Liver (tissue), 9 donors: ENCODE results near the gene PUS1. TPM values are rescaled to one million over a fixed set of nuclear protein-coding genes. Genes with fewer than 3 reads are reported as not detected.

Experiments
- DNase-seq: peaks from one replicate; pipeline ENCODE4 v3.0.0-alpha.2; 2017; ENCODE audit warnings: low spot score
- H3K27ac ChIP-seq, 2 donors: one replicate each; pipeline ENCODE4 v1.7.0; 2013; ENCODE audit warnings: inconsistent platforms in 2 of 2, low read length in 2 of 2, control low read depth in 1 of 2, low read depth in 1 of 2, mild to moderate bottlenecking in 1 of 2
- H3K27me3 ChIP-seq, 4 donors: one replicate each; pipeline versions ENCODE4 v1.6.1 to v1.7.0; 2013; ENCODE audit warnings: low read length in 3 of 4, inconsistent platforms in 1 of 4, mild to moderate bottlenecking in 1 of 4, moderate library complexity in 1 of 4; ENCODE audit not compliant: control insufficient read depth in 4 of 4, insufficient read depth in 4 of 4
- H3K36me3 ChIP-seq, 4 donors: one replicate each; pipeline versions ENCODE4 v1.6.1 to v1.7.0; 2013; ENCODE audit warnings: low read length in 3 of 4, mild to moderate bottlenecking in 3 of 4, low read depth in 1 of 4, moderate library complexity in 1 of 4; ENCODE audit not compliant: control insufficient read depth in 4 of 4, insufficient read depth in 3 of 4
- H3K4me1 ChIP-seq, 4 donors: one replicate each; pipeline versions ENCODE4 v1.6.1 to v1.7.0; 2013; ENCODE audit warnings: low read length in 3 of 4, mild to moderate bottlenecking in 3 of 4, moderate library complexity in 1 of 4; ENCODE audit not compliant: control insufficient read depth in 4 of 4, insufficient read depth in 4 of 4
- H3K4me3 ChIP-seq, 3 donors: one replicate each; pipeline versions ENCODE4 v1.6.1 to v1.7.0; 2013; ENCODE audit warnings: low read length in 3 of 3, control low read depth in 1 of 3, low read depth in 1 of 3, mild to moderate bottlenecking in 1 of 3
- H3K9ac ChIP-seq, 2 donors: one replicate each; pipeline ENCODE4 v1.7.0; 2013; ENCODE audit warnings: low read length in 2 of 2, mild to moderate bottlenecking in 2 of 2, moderate library complexity in 2 of 2, control low read depth in 1 of 2, low read depth in 1 of 2
- H3K9me3 ChIP-seq, 4 donors: one replicate each; pipeline versions ENCODE4 v1.6.1 to v1.7.0; 2013; ENCODE audit warnings: low read length in 3 of 4; ENCODE audit not compliant: control insufficient read depth in 4 of 4
- EGR1 ChIP-seq, 2 donors: IDR thresholded peaks; 2 replicates each; pipeline ENCODE4 v1.6.1; 2016 to 2018; ENCODE audit warnings: antibody characterized with exemption in 2 of 2, low read depth in 2 of 2
- FOXA1 ChIP-seq: IDR thresholded peaks from 2 replicates; pipeline ENCODE4 v1.6.1; 2016; ENCODE audit warnings: antibody characterized with exemption
- FOXA2 ChIP-seq: IDR thresholded peaks from 2 replicates; pipeline ENCODE4 v1.6.1; 2016; ENCODE audit warnings: antibody characterized with exemption
- GABPA ChIP-seq, 2 donors: IDR thresholded peaks in 1 of 2; conservative IDR thresholded peaks in 1 of 2; 2 replicates each; pipeline ENCODE4 v1.6.1; 2016; ENCODE audit warnings: antibody characterized with exemption in 2 of 2, mild to moderate bottlenecking in 1 of 2, moderate library complexity in 1 of 2
- JUND ChIP-seq, 2 donors: IDR thresholded peaks; 2 replicates each; pipeline ENCODE4 v1.6.1; 2016; ENCODE audit warnings: antibody characterized with exemption in 2 of 2
- RAD21 ChIP-seq, 2 donors: IDR thresholded peaks; 2 replicates each; pipeline ENCODE4 v1.6.1; 2016; ENCODE audit warnings: antibody characterized with exemption in 2 of 2, mild to moderate bottlenecking in 2 of 2
- RXRA ChIP-seq, 2 donors: IDR thresholded peaks; 2 replicates each; pipeline ENCODE4 v1.6.1; 2017 to 2018; ENCODE audit warnings: antibody characterized with exemption in 2 of 2, mild to moderate bottlenecking in 1 of 2
- SP1 ChIP-seq: IDR thresholded peaks from 2 replicates; pipeline ENCODE4 v1.6.1; 2018; ENCODE audit warnings: antibody characterized with exemption, mild to moderate bottlenecking
- TAF1 ChIP-seq: conservative IDR thresholded peaks from 2 replicates; pipeline ENCODE4 v1.6.1; 2016; ENCODE audit warnings: antibody characterized with exemption, mild to moderate bottlenecking
- YY1 ChIP-seq: IDR thresholded peaks from 2 replicates; pipeline ENCODE4 v1.6.1; 2016; ENCODE audit warnings: antibody characterized with exemption, mild to moderate bottlenecking
- WGBS: extraction: QIAGEN DNeasy Blood & Tissue Kit; methylation state at CpG from one replicate; pipeline ENCODE4 v1.1.7; 2013; 5-methylcytosine and 5-hydroxymethylcytosine counted together
- polyA plus RNA-seq, 2 donors: library from polyadenylated mRNA; stranded (reverse) in 1 of 2; unstranded in 1 of 2; fragments of 200-250 nt in 1 of 2; fragments of >200 nt in 1 of 2; fragmentation: Nextera tagmentation in 1 of 2; extraction: Ambion mirVana in 1 of 2; gene quantifications; one replicate each; pipeline versions ENCODE4 v1.2.1 to v1.2.3, GENCODE V29; 2013 to 2015
- total RNA-seq, 2 donors: library from RNA; depleted of rRNA; stranded (reverse); fragments of >200 nt; gene quantifications; one replicate each; pipeline ENCODE4 v1.2.3, GENCODE V29; 2014
- TF ChIP-seq, protein P1 (sequence below): IDR thresholded peaks from 2 replicates; pipeline ENCODE4 v1.6.1; 2016; ENCODE audit warnings: antibody characterized with exemption, mild to moderate bottlenecking
- TF ChIP-seq, protein P2 (sequence below): IDR thresholded peaks from 2 replicates; pipeline ENCODE4 v1.6.1; 2016; ENCODE audit warnings: antibody characterized with exemption
- TF ChIP-seq, protein P3 (sequence below): fragments of 150-350 bp; IDR thresholded peaks from 2 replicates; pipeline ENCODE4 v1.5.1; 2017; ENCODE audit warnings: improper control_type of control experiment, low read depth, low read length; ENCODE audit not compliant: missing input control
- TF ChIP-seq, protein P4 (sequence below): IDR thresholded peaks from 2 replicates; pipeline ENCODE4 v1.6.1; 2016; ENCODE audit warnings: antibody characterized with exemption
- donor health status: healthy.
- donor health status: healthy.
- donor health status: healthy.
- donor health status: healthy.
- donor health status: healthy.

PUS1 gene
- total and polyA plus RNA-seq, 4 donors: 6.1 to 24.4 (median 10.7) TPM

DNA sequence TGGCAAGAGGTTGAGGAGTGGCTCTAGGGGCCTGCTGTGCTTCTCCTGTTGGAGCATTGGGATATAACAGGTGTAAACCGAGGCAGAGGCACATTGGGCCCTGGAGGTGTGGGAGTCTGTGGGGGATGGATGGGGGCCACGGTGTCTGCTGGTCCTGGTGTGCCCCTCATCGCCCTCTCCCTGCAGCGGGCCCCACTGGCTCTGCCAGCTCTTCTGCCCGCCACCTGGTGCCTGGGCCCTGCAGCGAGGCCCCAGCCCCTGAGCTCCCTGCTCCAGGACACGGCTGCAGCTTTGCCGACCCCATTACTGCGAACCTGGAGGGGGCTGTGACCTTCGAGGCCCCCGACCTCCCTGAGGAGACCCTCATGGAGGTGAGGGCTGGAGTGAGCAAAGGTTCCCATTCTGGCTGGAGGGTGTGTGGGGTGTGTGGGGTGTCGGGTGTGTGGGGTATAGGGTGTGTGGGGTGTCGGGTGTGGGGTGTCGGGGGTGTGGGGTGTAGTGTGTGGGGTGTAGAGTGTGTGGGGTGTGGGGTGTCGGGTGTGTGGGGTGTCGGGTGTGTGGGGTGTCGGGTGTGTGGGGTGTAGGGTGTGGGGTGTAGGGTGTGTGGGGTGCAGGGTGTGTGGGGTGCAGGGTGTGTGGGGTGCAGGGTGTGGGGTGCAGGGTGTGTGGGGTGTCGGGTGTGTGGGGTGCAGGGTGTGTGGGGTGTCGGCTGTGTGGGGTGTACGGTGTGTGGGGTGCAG, 10.6 kb upstream of the PUS1 start (continued):
- TF ChIP-seq, protein P1, sequence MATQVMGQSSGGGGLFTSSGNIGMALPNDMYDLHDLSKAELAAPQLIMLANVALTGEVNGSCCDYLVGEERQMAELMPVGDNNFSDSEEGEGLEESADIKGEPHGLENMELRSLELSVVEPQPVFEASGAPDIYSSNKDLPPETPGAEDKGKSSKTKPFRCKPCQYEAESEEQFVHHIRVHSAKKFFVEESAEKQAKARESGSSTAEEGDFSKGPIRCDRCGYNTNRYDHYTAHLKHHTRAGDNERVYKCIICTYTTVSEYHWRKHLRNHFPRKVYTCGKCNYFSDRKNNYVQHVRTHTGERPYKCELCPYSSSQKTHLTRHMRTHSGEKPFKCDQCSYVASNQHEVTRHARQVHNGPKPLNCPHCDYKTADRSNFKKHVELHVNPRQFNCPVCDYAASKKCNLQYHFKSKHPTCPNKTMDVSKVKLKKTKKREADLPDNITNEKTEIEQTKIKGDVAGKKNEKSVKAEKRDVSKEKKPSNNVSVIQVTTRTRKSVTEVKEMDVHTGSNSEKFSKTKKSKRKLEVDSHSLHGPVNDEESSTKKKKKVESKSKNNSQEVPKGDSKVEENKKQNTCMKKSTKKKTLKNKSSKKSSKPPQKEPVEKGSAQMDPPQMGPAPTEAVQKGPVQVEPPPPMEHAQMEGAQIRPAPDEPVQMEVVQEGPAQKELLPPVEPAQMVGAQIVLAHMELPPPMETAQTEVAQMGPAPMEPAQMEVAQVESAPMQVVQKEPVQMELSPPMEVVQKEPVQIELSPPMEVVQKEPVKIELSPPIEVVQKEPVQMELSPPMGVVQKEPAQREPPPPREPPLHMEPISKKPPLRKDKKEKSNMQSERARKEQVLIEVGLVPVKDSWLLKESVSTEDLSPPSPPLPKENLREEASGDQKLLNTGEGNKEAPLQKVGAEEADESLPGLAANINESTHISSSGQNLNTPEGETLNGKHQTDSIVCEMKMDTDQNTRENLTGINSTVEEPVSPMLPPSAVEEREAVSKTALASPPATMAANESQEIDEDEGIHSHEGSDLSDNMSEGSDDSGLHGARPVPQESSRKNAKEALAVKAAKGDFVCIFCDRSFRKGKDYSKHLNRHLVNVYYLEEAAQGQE: no peak
- TF ChIP-seq JUND (IDR thresholded peaks at IDR 0.05) (no peak), RAD21 (IDR thresholded peaks at IDR 0.05) (no peak), GABPA (IDR thresholded peaks at IDR 0.05 in 1 of 2, conservative IDR thresholded peaks at IDR 0.05 in 1 of 2) (no peak), TAF1 (no peak)

DNA sequence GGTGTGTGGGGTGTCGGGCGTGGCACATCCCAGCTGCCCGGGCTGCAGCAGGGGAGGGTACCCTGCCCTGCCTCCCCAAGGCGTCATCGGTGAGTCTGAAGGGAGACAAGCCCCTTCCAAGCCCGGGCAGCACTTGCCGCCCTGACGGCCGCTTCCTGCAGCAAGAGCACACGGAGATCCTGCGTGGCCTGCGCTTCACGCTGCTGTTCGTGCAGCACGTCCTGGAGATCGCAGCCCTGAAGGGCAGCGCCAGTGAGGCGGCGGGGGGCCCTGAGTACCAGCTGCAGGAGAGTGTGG, 10.1 kb upstream of the PUS1 start:
- no peak for DNase-seq
- Histone ChIP-seq H3K9ac (no peak overlapping the region), H3K36me3 (peaks cover 32 to 77% (median 38%) of the 10 kb centered on the region in 4 donors), H3K27me3 (no peaks in the 10 kb centered on the region), H3K4me1 (no peaks in the 10 kb centered on the region), H3K9me3 (no peaks in the 10 kb centered on the region), H3K4me3 (no peak overlapping the region), H3K27ac (no peak overlapping the region)
- 96% methylated on average over 19 of the region's 19 CpGs for WGBS
- TF ChIP-seq, protein P2, sequence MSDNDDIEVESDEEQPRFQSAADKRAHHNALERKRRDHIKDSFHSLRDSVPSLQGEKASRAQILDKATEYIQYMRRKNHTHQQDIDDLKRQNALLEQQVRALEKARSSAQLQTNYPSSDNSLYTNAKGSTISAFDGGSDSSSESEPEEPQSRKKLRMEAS: no peak
- no peak for TF ChIP-seq SP1
- TF ChIP-seq JUND (IDR thresholded peaks at IDR 0.05): no peak
- TF ChIP-seq, protein P3, sequence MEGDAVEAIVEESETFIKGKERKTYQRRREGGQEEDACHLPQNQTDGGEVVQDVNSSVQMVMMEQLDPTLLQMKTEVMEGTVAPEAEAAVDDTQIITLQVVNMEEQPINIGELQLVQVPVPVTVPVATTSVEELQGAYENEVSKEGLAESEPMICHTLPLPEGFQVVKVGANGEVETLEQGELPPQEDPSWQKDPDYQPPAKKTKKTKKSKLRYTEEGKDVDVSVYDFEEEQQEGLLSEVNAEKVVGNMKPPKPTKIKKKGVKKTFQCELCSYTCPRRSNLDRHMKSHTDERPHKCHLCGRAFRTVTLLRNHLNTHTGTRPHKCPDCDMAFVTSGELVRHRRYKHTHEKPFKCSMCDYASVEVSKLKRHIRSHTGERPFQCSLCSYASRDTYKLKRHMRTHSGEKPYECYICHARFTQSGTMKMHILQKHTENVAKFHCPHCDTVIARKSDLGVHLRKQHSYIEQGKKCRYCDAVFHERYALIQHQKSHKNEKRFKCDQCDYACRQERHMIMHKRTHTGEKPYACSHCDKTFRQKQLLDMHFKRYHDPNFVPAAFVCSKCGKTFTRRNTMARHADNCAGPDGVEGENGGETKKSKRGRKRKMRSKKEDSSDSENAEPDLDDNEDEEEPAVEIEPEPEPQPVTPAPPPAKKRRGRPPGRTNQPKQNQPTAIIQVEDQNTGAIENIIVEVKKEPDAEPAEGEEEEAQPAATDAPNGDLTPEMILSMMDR: no peak
- TF ChIP-seq EGR1 (IDR thresholded peaks at IDR 0.05; ENCODE audit: low read depth in 2 of 2): no peak
- TF ChIP-seq, protein P4, sequence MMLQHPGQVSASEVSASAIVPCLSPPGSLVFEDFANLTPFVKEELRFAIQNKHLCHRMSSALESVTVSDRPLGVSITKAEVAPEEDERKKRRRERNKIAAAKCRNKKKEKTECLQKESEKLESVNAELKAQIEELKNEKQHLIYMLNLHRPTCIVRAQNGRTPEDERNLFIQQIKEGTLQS: no peak
- no peak for TF ChIP-seq FOXA2
- no peak for TF ChIP-seq GABPA (IDR thresholded peaks at IDR 0.05 in 1 of 2, conservative IDR thresholded peaks at IDR 0.05 in 1 of 2)
- TF ChIP-seq, protein P1: no peak
- no peak for TF ChIP-seq RXRA (IDR thresholded peaks at IDR 0.05)
- no peak for TF ChIP-seq YY1
- TF ChIP-seq TAF1: no peak
- no peak for TF ChIP-seq FOXA1
